Breast epithelium (tissue), 3 donors: ENCODE data around the gene ARFGEF2.

Experiments used
- CTCF ChIP-seq, 3 donors: fragments of 450-650 bp; IDR thresholded peaks; one replicate each; pipeline ENCODE4 v1.5.1; 2016 to 2017; ENCODE audit warnings: antibody characterized with exemption in 3 of 3, mild to moderate bottlenecking in 3 of 3, moderate library complexity in 3 of 3
- POLR2A ChIP-seq: fragments of 450-650 bp; IDR thresholded peaks from one replicate; pipeline ENCODE4 v1.6.1; 2016; ENCODE audit warnings: antibody characterized with exemption, mild to moderate bottlenecking, moderate library complexity

GRCh38 chr20:48972816-48973215, 51.3 kb downstream of the ARFGEF2 start:
- no peak for TF ChIP-seq CTCF (IDR thresholded peaks at IDR 0.05)
- TF ChIP-seq POLR2A = no peak
